HepG2 (cell line): Measurements from ENCODE around the gene PSMB8. TPM values are rescaled to one million over a fixed set of nuclear protein-coding genes. Genes with fewer than 3 reads are reported as not detected.

Source experiments
- ARID2 ChIP-seq: sonication (generic); formaldehyde crosslinking; IDR thresholded peaks from 2 replicates; pipeline ENCODE4 v1.8.1; 2022; ENCODE audit warnings: mild to moderate bottlenecking, missing genetic modification reagents, borderline replicate concordance
- NFKBIZ ChIP-seq: IDR thresholded peaks from 2 replicates; pipeline ENCODE4 v1.6.1; 2018; ENCODE audit warnings: missing genetic modification reagents, missing compliant biosample characterization
- SMAD3 ChIP-seq: sonication (generic); formaldehyde crosslinking; IDR thresholded peaks from 2 replicates; pipeline ENCODE4 v1.4.0; 2020; ENCODE audit warnings: missing genetic modification reagents
- ZNF569 ChIP-seq: sonication (generic); formaldehyde crosslinking; IDR thresholded peaks from 2 replicates; pipeline ENCODE4 v1.5.0; 2020; ENCODE audit warnings: mild to moderate bottlenecking, missing genetic modification reagents, moderate library complexity, borderline replicate concordance
- polyA plus RNA-seq, 8 experiments: library from polyadenylated mRNA; depleted of rRNA in 3 of 8; stranded (reverse) in 7 of 8; unstranded in 1 of 8; fragments of >200 nt; fragmentation: Illumina TruSeq in 4 of 8; extraction: Trizol in 4 of 8; gene quantifications; 2 replicates each; pipeline versions ENCODE4 v1.2.1 to v1.2.3, GENCODE V29; 2011 to 2016; ENCODE audit warnings: low read depth in 4 of 8, missing spikeins in 1 of 8, mixed read lengths in 1 of 8; ENCODE audit not compliant: insufficient read depth in 1 of 8
- total RNA-seq, 5 experiments: library from RNA; depleted of rRNA; stranded (reverse); fragments of >200 nt; fragmentation: Illumina TruSeq; extraction: Trizol; gene quantifications; 2 replicates each; pipeline ENCODE4 v1.2.3, GENCODE V29; 2016; ENCODE audit warnings: low read depth in 1 of 5
- TF ChIP-seq, protein P1 (sequence below): sonication (generic); formaldehyde crosslinking; IDR thresholded peaks from 2 replicates; pipeline ENCODE4 v1.5.0; 2020; ENCODE audit warnings: mild to moderate bottlenecking, missing genetic modification reagents, borderline replicate concordance
- TF ChIP-seq, protein P2 (sequence below): sonication (generic); formaldehyde crosslinking; IDR thresholded peaks from 2 replicates; pipeline ENCODE4 v1.9.0; 2021; ENCODE audit warnings: missing genetic modification reagents, borderline replicate concordance

The PSMB8 gene
- total and polyA plus RNA-seq, 2 of the 13 experiments (the other 11 are each of a cell fraction or from before 2014, with no cell fraction given): 30.7 to 64.7 TPM

GRCh38 chr6:32867022-32867477 is 23.2 kb upstream of the PSMB8 start (continued):
- TF ChIP-seq, protein P1, sequence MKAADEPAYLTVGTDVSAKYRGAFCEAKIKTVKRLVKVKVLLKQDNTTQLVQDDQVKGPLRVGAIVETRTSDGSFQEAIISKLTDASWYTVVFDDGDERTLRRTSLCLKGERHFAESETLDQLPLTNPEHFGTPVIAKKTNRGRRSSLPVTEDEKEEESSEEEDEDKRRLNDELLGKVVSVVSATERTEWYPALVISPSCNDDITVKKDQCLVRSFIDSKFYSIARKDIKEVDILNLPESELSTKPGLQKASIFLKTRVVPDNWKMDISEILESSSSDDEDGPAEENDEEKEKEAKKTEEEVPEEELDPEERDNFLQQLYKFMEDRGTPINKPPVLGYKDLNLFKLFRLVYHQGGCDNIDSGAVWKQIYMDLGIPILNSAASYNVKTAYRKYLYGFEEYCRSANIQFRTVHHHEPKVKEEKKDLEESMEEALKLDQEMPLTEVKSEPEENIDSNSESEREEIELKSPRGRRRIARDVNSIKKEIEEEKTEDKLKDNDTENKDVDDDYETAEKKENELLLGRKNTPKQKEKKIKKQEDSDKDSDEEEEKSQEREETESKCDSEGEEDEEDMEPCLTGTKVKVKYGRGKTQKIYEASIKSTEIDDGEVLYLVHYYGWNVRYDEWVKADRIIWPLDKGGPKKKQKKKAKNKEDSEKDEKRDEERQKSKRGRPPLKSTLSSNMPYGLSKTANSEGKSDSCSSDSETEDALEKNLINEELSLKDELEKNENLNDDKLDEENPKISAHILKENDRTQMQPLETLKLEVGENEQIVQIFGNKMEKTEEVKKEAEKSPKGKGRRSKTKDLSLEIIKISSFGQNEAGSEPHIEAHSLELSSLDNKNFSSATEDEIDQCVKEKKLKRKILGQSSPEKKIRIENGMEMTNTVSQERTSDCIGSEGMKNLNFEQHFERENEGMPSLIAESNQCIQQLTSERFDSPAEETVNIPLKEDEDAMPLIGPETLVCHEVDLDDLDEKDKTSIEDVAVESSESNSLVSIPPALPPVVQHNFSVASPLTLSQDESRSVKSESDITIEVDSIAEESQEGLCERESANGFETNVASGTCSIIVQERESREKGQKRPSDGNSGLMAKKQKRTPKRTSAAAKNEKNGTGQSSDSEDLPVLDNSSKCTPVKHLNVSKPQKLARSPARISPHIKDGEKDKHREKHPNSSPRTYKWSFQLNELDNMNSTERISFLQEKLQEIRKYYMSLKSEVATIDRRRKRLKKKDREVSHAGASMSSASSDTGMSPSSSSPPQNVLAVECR (CRISPR knock-in tag): no peak
- no peak for TF ChIP-seq ARID2
- TF ChIP-seq SMAD3: no peak
- TF ChIP-seq ZNF569 (CRISPR knock-in tag): no peak
- TF ChIP-seq, protein P2, sequence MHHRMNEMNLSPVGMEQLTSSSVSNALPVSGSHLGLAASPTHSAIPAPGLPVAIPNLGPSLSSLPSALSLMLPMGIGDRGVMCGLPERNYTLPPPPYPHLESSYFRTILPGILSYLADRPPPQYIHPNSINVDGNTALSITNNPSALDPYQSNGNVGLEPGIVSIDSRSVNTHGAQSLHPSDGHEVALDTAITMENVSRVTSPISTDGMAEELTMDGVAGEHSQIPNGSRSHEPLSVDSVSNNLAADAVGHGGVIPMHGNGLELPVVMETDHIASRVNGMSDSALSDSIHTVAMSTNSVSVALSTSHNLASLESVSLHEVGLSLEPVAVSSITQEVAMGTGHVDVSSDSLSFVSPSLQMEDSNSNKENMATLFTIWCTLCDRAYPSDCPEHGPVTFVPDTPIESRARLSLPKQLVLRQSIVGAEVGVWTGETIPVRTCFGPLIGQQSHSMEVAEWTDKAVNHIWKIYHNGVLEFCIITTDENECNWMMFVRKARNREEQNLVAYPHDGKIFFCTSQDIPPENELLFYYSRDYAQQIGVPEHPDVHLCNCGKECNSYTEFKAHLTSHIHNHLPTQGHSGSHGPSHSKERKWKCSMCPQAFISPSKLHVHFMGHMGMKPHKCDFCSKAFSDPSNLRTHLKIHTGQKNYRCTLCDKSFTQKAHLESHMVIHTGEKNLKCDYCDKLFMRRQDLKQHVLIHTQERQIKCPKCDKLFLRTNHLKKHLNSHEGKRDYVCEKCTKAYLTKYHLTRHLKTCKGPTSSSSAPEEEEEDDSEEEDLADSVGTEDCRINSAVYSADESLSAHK (CRISPR knock-in tag): no peak
- no peak for TF ChIP-seq NFKBIZ
- TF ChIP-seq, all 625 proteins: peak for 0
